ENCODE results near the gene EIF4G3.
"Not testable (repeated sequence)": the region's sequence is repeated elsewhere in the genome, so short reads cannot be mapped to it uniquely, and the experiment has no call there.

EIF4G3 gene

GRCh38 chr1:20932437-20932977 lies 244.2 kb downstream of the EIF4G3 start:
- Histone ChIP-seq H3K4me3 (no peak overlapping the region), H3K9ac (ENCODE audit: insufficient read length) (no peak overlapping the region), H3K9me3 (ENCODE audit: low read depth, low read length) (no peaks in the 10 kb centered on the region), H3K27ac (no peak overlapping the region), H3K36me3 (ENCODE audit: insufficient read depth, low read length) (0 out of 2 replicates have a peak, but pooled peaks cover 10% of the 10 kb centered on the region)
- no peak for TF ChIP-seq POLR2AphosphoS5 (IDR thresholded peaks at IDR 0.05; ENCODE audit: borderline replicate concordance, low read depth, low read length)
- TF ChIP-seq EZH2 (IDR thresholded peaks at IDR 0.05), result no peak
- no peak for DNase-seq (ENCODE audit: low read depth, low spot score)

- no peaks in the 10 kb centered on the region for H3K9me3 ChIP-seq (ENCODE audit: low read depth, low read length)
- H3K27ac ChIP-seq, result no peak overlapping the region
- no peak overlapping the region for H3K4me3 ChIP-seq
- H3K36me3 ChIP-seq (ENCODE audit: insufficient read depth, low read length), result 0 out of 2 replicates have a peak, but pooled peaks cover 10% of the 10 kb centered on the region
- DNase-seq (ENCODE audit: low read depth, low spot score), result no peak
- TF ChIP-seq EZH2 (IDR thresholded peaks at IDR 0.05) (no peak), FOXP2 (optimal IDR thresholded peaks at IDR 0.05; ENCODE audit: control extremely low read depth, extremely low read length, insufficient read depth) (no peak), POLR2AphosphoS5 (IDR thresholded peaks at IDR 0.05; ENCODE audit: borderline replicate concordance, low read depth, low read length) (no peak)
- H3K9ac ChIP-seq (ENCODE audit: insufficient read length), result no peak overlapping the region
These were observed 244.7 kb downstream of the EIF4G3 start for GRCh38 chr1:20931930-20932436.

- TF ChIP-seq EZH2 (IDR thresholded peaks at IDR 0.05) (no peak), POLR2AphosphoS5 (IDR thresholded peaks at IDR 0.05; ENCODE audit: borderline replicate concordance, low read depth, low read length) (no peak), FOXP2 (optimal IDR thresholded peaks at IDR 0.05; ENCODE audit: control extremely low read depth, extremely low read length, insufficient read depth) (no peak)
- H3K9me3 ChIP-seq (ENCODE audit: low read depth, low read length), result no peaks in the 10 kb centered on the region
- H3K9ac ChIP-seq (ENCODE audit: insufficient read length), result no peak overlapping the region
- no peak overlapping the region for H3K27ac ChIP-seq
- no peak overlapping the region for H3K4me3 ChIP-seq
- 0 out of 2 replicates have a peak, but pooled peaks cover 6% of the 10 kb centered on the region for H3K36me3 ChIP-seq (ENCODE audit: insufficient read depth, low read length)
- DNase-seq (ENCODE audit: low read depth, low spot score), result no peak
These were observed 246.3 kb downstream of the EIF4G3 start for GRCh38 chr1:20930427-20930826.

- H3K27ac ChIP-seq, result no peak overlapping the region
- 0 out of 2 replicates have a peak, but pooled peaks cover 9% of the 10 kb centered on the region for H3K36me3 ChIP-seq (ENCODE audit: insufficient read depth, low read length)
- no peak overlapping the region for H3K4me3 ChIP-seq
- TF ChIP-seq EZH2 (IDR thresholded peaks at IDR 0.05) (no peak), FOXP2 (optimal IDR thresholded peaks at IDR 0.05; ENCODE audit: control extremely low read depth, extremely low read length, insufficient read depth) (no peak), POLR2AphosphoS5 (IDR thresholded peaks at IDR 0.05; ENCODE audit: borderline replicate concordance, low read depth, low read length) (no peak)
- DNase-seq (ENCODE audit: low read depth, low spot score), result no peak
- no peaks in the 10 kb centered on the region for H3K9me3 ChIP-seq (ENCODE audit: low read depth, low read length)
- no peak overlapping the region for H3K9ac ChIP-seq (ENCODE audit: insufficient read length)
These were observed 248.6 kb downstream of the EIF4G3 start for GRCh38 chr1:20928146-20928545.

- Histone ChIP-seq H3K27ac (no peak overlapping the region), H3K36me3 (ENCODE audit: insufficient read depth, low read length) (0 out of 2 replicates have a peak, but pooled peaks cover 5% of the 10 kb centered on the region), H3K9me3 (ENCODE audit: low read depth, low read length) (no peaks in the 10 kb centered on the region), H3K4me3 (no peak overlapping the region), H3K9ac (ENCODE audit: insufficient read length) (no peak overlapping the region)
- TF ChIP-seq EZH2 (IDR thresholded peaks at IDR 0.05) (no peak), POLR2AphosphoS5 (IDR thresholded peaks at IDR 0.05; ENCODE audit: borderline replicate concordance, low read depth, low read length) (no peak), FOXP2 (optimal IDR thresholded peaks at IDR 0.05; ENCODE audit: control extremely low read depth, extremely low read length, insufficient read depth) (no peak)
- DNase-seq (ENCODE audit: low read depth, low spot score), result no peak
These were observed 255.4 kb downstream of the EIF4G3 start for GRCh38 chr1:20921285-20921684.

- Histone ChIP-seq H3K27ac (no peak overlapping the region), H3K9me3 (ENCODE audit: low read depth, low read length) (no peaks in the 10 kb centered on the region), H3K36me3 (ENCODE audit: insufficient read depth, low read length) (peaks cover 7% of the 10 kb centered on the region; the same call in 1 of the 2 replicates), H3K4me3 (no peak overlapping the region), H3K9ac (ENCODE audit: insufficient read length) (no peak overlapping the region)
- TF ChIP-seq EZH2 (IDR thresholded peaks at IDR 0.05), result no peak
- TF ChIP-seq POLR2AphosphoS5 (IDR thresholded peaks at IDR 0.05; ENCODE audit: borderline replicate concordance, low read depth, low read length), result no peak
- no peak for TF ChIP-seq FOXP2 (optimal IDR thresholded peaks at IDR 0.05; ENCODE audit: control extremely low read depth, extremely low read length, insufficient read depth)
- no peak for DNase-seq (ENCODE audit: low read depth, low spot score)
These were observed 263.5 kb downstream of the EIF4G3 start for GRCh38 chr1:20913242-20913641.

- DNase-seq (ENCODE audit: low read depth, low spot score); H3K4me3 ChIP-seq; H3K9me3 ChIP-seq (ENCODE audit: low read depth, low read length); H3K36me3 ChIP-seq (ENCODE audit: insufficient read depth, low read length); H3K27ac ChIP-seq; H3K9ac ChIP-seq (ENCODE audit: insufficient read length): not testable (repeated sequence)
These were observed 269.2 kb downstream of the EIF4G3 start for GRCh38 chr1:20907526-20907925.

- H3K36me3 ChIP-seq (ENCODE audit: insufficient read depth, low read length), result peaks cover 13% of the 10 kb centered on the region; the same call in 1 of the 2 replicates
- no peak overlapping the region for H3K4me3 ChIP-seq
- no peak overlapping the region for H3K9ac ChIP-seq (ENCODE audit: insufficient read length)
- TF ChIP-seq POLR2AphosphoS5 (IDR thresholded peaks at IDR 0.05; ENCODE audit: borderline replicate concordance, low read depth, low read length) (no peak), EZH2 (IDR thresholded peaks at IDR 0.05) (no peak), FOXP2 (optimal IDR thresholded peaks at IDR 0.05; ENCODE audit: control extremely low read depth, extremely low read length, insufficient read depth) (no peak)
- H3K9me3 ChIP-seq (ENCODE audit: low read depth, low read length), result no peaks in the 10 kb centered on the region
- no peak for DNase-seq (ENCODE audit: low read depth, low spot score)
- H3K27ac ChIP-seq, result no peak overlapping the region
These were observed 273.3 kb downstream of the EIF4G3 start for GRCh38 chr1:20903437-20903836.

- no peak for DNase-seq (ENCODE audit: low read depth, low spot score)
- H3K36me3 ChIP-seq (ENCODE audit: insufficient read depth, low read length), result peaks cover 15% of the 10 kb centered on the region
- TF ChIP-seq FOXP2 (optimal IDR thresholded peaks at IDR 0.05; ENCODE audit: control extremely low read depth, extremely low read length, insufficient read depth), result no peak
- TF ChIP-seq POLR2AphosphoS5 (IDR thresholded peaks at IDR 0.05; ENCODE audit: borderline replicate concordance, low read depth, low read length), result no peak
- TF ChIP-seq EZH2 (IDR thresholded peaks at IDR 0.05), result no peak
These were observed 276.6 kb downstream of the EIF4G3 start for GRCh38 chr1:20900056-20900455.

More at GRCh38 chr1:20900056-20900455, 276.6 kb downstream of the EIF4G3 start:
- Histone ChIP-seq H3K9me3 (ENCODE audit: low read depth, low read length) (no peaks in the 10 kb centered on the region), H3K27ac (no peak overlapping the region), H3K9ac (ENCODE audit: insufficient read length) (no peak overlapping the region), H3K4me3 (no peak overlapping the region)

All from SK-N-MC (cell line).